ENCODE measurements around the gene CANX. TPM values are rescaled to one million over a fixed set of nuclear protein-coding genes. Genes with fewer than 3 reads are reported as not detected.

The CANX gene
- total RNA-seq, 3 donors from 2014 or later, result 485 to 598 (median 521) TPM

GRCh38 chr5:179776411-179776938 is 77.7 kb downstream of the CANX start:
- Histone ChIP-seq H3K9me3 (no peaks in the 10 kb centered on the region), H3K4me1 (ENCODE audit: low read depth) (no peaks in the 10 kb centered on the region), H3K4me3 (no peak overlapping the region), H3K36me3 (ENCODE audit: low read depth) (peaks cover 6% of the 10 kb centered on the region)
- no peak for DNase-seq
- no peak for TF ChIP-seq CTCF (IDR thresholded peaks at IDR 0.05)
- ATAC-seq, result no peak
- intact Hi-C loops (cut with DNase I, micrococcal nuclease), result no loop called here

GRCh38 chr5:179777456-179777855 is 78.7 kb downstream of the CANX start:
- no peak for TF ChIP-seq CTCF (IDR thresholded peaks at IDR 0.05)
- H3K36me3 ChIP-seq (ENCODE audit: low read depth), result peaks cover 6% of the 10 kb centered on the region
- intact Hi-C loops (cut with DNase I, micrococcal nuclease), result no loop called here
- no peak overlapping the region for H3K4me3 ChIP-seq
- DNase-seq, result no peak
- no peaks in the 10 kb centered on the region for H3K9me3 ChIP-seq
- no peak for ATAC-seq
- no peaks in the 10 kb centered on the region for H3K4me1 ChIP-seq (ENCODE audit: low read depth)

- Histone ChIP-seq H3K4me3 (no peak overlapping the region), H3K4me1 (ENCODE audit: low read depth) (no peaks in the 10 kb centered on the region), H3K36me3 (ENCODE audit: low read depth) (peaks cover 6% of the 10 kb centered on the region), H3K9me3 (no peaks in the 10 kb centered on the region)
- DNase-seq (peak in 1 of 3 donors; percentile 10), ATAC-seq (peak; percentile 18)
- TF ChIP-seq CTCF (IDR thresholded peaks at IDR 0.05), result no peak
- intact Hi-C loops (cut with DNase I, micrococcal nuclease), result no loop called here
Observed at GRCh38 chr5:179777909-179778308, 79.1 kb downstream of the CANX start.

GRCh38 chr5:179778591-179778990 is 79.8 kb downstream of the CANX start:
- H3K4me3 ChIP-seq, result no peak overlapping the region
- DNase-seq (no peak), ATAC-seq (no peak)
- peaks cover 5% of the 10 kb centered on the region for H3K36me3 ChIP-seq (ENCODE audit: low read depth)
- no peaks in the 10 kb centered on the region for H3K4me1 ChIP-seq (ENCODE audit: low read depth)
- H3K9me3 ChIP-seq, result no peaks in the 10 kb centered on the region
- no peak for TF ChIP-seq CTCF (IDR thresholded peaks at IDR 0.05)
- intact Hi-C loops (cut with DNase I, micrococcal nuclease), result no loop called here

- no peaks in the 10 kb centered on the region for H3K36me3 ChIP-seq (ENCODE audit: low read depth)
- TF ChIP-seq CTCF (IDR thresholded peaks at IDR 0.05), result no peak
- no peak overlapping the region for H3K4me3 ChIP-seq
- ATAC-seq (no peak), DNase-seq (no peak)
- intact Hi-C loops (cut with DNase I, micrococcal nuclease), result no loop called here
- H3K9me3 ChIP-seq, result no peaks in the 10 kb centered on the region
- no peaks in the 10 kb centered on the region for H3K4me1 ChIP-seq (ENCODE audit: low read depth)
Observed at GRCh38 chr5:179779826-179780225, 81.1 kb downstream of the CANX start.

GRCh38 chr5:179780362-179780761 is 81.6 kb downstream of the CANX start:
- H3K4me1 ChIP-seq (ENCODE audit: low read depth), result no peaks in the 10 kb centered on the region
- no peak overlapping the region for H3K4me3 ChIP-seq
- intact Hi-C loops (cut with DNase I, micrococcal nuclease), result no loop called here
- no peak for TF ChIP-seq CTCF (IDR thresholded peaks at IDR 0.05)
- no peak for DNase-seq
- peak; percentile 19 for ATAC-seq
- no peaks in the 10 kb centered on the region for H3K36me3 ChIP-seq (ENCODE audit: low read depth)
- H3K9me3 ChIP-seq, result no peaks in the 10 kb centered on the region
